Stimulated activated CD4-positive, alpha-beta T cell treated with anti-CD3 and anti-CD28 coated beads, Interleukin-4, amount 100 ng/mL, for 4 hours (primary cell): Measurements from ENCODE around the gene DUSP28.

ENCODE experiments used
- DNase-seq, 2 experiments: peaks; one replicate each; pipeline ENCODE4 v3.0.0-alpha.2; 2020

The DUSP28 gene

GRCh38 chr2:240586919-240587800, 27.0 kb downstream of the DUSP28 start:
- DNase-seq, result peak; percentile 47 to 50

GRCh38 chr2:240588006-240588655, 28.0 kb downstream of the DUSP28 start:
- DNase-seq, result no peak

GRCh38 chr2:240588669-240589068, 28.5 kb downstream of the DUSP28 start:
- no peak for DNase-seq

- no peak for DNase-seq
Measured at GRCh38 chr2:240589375-240589774, 29.2 kb downstream of the DUSP28 start.

GRCh38 chr2:240589850-240590525, 29.8 kb downstream of the DUSP28 start:
- DNase-seq, result no peak

- DNase-seq, result no peak
Measured at GRCh38 chr2:240590681-240591111, 30.5 kb downstream of the DUSP28 start.

GRCh38 chr2:240591226-240591625, 31.1 kb downstream of the DUSP28 start:
- DNase-seq, result no peak

GRCh38 chr2:240591784-240592183, 31.6 kb downstream of the DUSP28 start:
- no peak for DNase-seq

GRCh38 chr2:240593026-240593702, 33.0 kb downstream of the DUSP28 start:
- DNase-seq, result no peak

- no peak for DNase-seq
Measured at GRCh38 chr2:240593703-240594451, 33.7 kb downstream of the DUSP28 start.

- no peak for DNase-seq
Measured at GRCh38 chr2:240594511-240595380, 34.6 kb downstream of the DUSP28 start.

GRCh38 chr2:240595381-240596079, 35.4 kb downstream of the DUSP28 start:
- no peak for DNase-seq

GRCh38 chr2:240596080-240596460, 35.9 kb downstream of the DUSP28 start:
- DNase-seq, result no peak

- no peak for DNase-seq
Measured at GRCh38 chr2:240596491-240596931, 36.4 kb downstream of the DUSP28 start.

GRCh38 chr2:240597054-240597418, 36.9 kb downstream of the DUSP28 start:
- DNase-seq, result no peak

GRCh38 chr2:240597419-240598181, 37.4 kb downstream of the DUSP28 start:
- no peak for DNase-seq

GRCh38 chr2:240598311-240598911, 38.3 kb downstream of the DUSP28 start:
- no peak for DNase-seq

- DNase-seq, result no peak
Measured at GRCh38 chr2:240599141-240599583, 39.0 kb downstream of the DUSP28 start.

- peak in 1 of 2 experiments; percentile 0 for DNase-seq
Measured at GRCh38 chr2:240600451-240600961, 40.3 kb downstream of the DUSP28 start.
